ENCODE measurements around the gene ITGB5. TPM values are rescaled to one million over a fixed set of nuclear protein-coding genes. Genes with fewer than 3 reads are reported as not detected.

The ITGB5 gene
- total and polyA plus RNA-seq, 2 experiments from 2014 or later = 103 to 109 TPM

GRCh38 chr3:124767691-124768090, 119.5 kb downstream of the ITGB5 start:
- 98% methylated on average over 6 of the region's 6 CpGs for WGBS (ENCODE audit: low lambda C conversion rate, missing lambda C conversion rate)
- Histone ChIP-seq H3K4me1 (ENCODE audit: insufficient read depth) (peaks cover 32% of the 10 kb centered on the region), H4K20me1 (ENCODE audit: insufficient read depth, poor library complexity, severe bottlenecking) (no peaks in the 10 kb centered on the region), H3K27me3 (no peaks in the 10 kb centered on the region), H2AFZ (no peak overlapping the region), H3K36me3 (replicated peaks; ENCODE audit: insufficient read depth, low read depth) (no peaks in the 10 kb centered on the region), H3K4me2 (no peak overlapping the region), H3K27ac (no peak overlapping the region), H3K4me3 (no peak overlapping the region), H3K9me3 (ENCODE audit: low read depth) (no peaks in the 10 kb centered on the region), H3K79me2 (no peaks in the 10 kb centered on the region), H3K9me2 (replicated peaks; ENCODE audit: insufficient read depth) (no peaks in the 10 kb centered on the region)
- no peak for TF ChIP-seq CTCF (IDR thresholded peaks at IDR 0.05; ENCODE audit: poor library complexity)
- no peak for TF ChIP-seq EZH2phosphoT487 (IDR thresholded peaks at IDR 0.05; ENCODE audit: low read depth, severe bottlenecking, unreplicated experiment)
- no peak for TF ChIP-seq EZH2 (IDR thresholded peaks at IDR 0.05; ENCODE audit: borderline replicate concordance)
- no peak for DNase-seq (ENCODE audit: low spot score)

GRCh38 chr3:124767264-124767663, 119.9 kb downstream of the ITGB5 start:
- H3K9me2 ChIP-seq (replicated peaks; ENCODE audit: insufficient read depth) = no peaks in the 10 kb centered on the region

GRCh38 chr3:124766113-124767095, 120.8 kb downstream of the ITGB5 start:
- H3K79me2 ChIP-seq = no peaks in the 10 kb centered on the region
- H3K9me3 ChIP-seq (ENCODE audit: low read depth) = no peaks in the 10 kb centered on the region
- peaks cover 28% of the 10 kb centered on the region for H3K4me1 ChIP-seq (ENCODE audit: insufficient read depth)
- H4K20me1 ChIP-seq (ENCODE audit: insufficient read depth, poor library complexity, severe bottlenecking) = no peaks in the 10 kb centered on the region
- no peak overlapping the region for H3K4me2 ChIP-seq
- H2AFZ ChIP-seq = no peak overlapping the region
- H3K4me3 ChIP-seq = no peak overlapping the region
- H3K27ac ChIP-seq = no peak overlapping the region
- no peaks in the 10 kb centered on the region for H3K9me2 ChIP-seq (replicated peaks; ENCODE audit: insufficient read depth)
- 88% methylated on average over 16 of the region's 16 CpGs for WGBS (ENCODE audit: low lambda C conversion rate, missing lambda C conversion rate)
- H3K36me3 ChIP-seq (replicated peaks; ENCODE audit: insufficient read depth, low read depth) = no peaks in the 10 kb centered on the region
- DNase-seq (ENCODE audit: low spot score) = no peak
- TF ChIP-seq EZH2 (IDR thresholded peaks at IDR 0.05; ENCODE audit: borderline replicate concordance) (no peak), CTCF (IDR thresholded peaks at IDR 0.05; ENCODE audit: poor library complexity) (no peak), EZH2phosphoT487 (IDR thresholded peaks at IDR 0.05; ENCODE audit: low read depth, severe bottlenecking, unreplicated experiment) (no peak)
- H3K27me3 ChIP-seq = no peaks in the 10 kb centered on the region

More at GRCh38 chr3:124767264-124767663, 119.9 kb downstream of the ITGB5 start:
- 85% methylated on average over 5 of the region's 5 CpGs for WGBS (ENCODE audit: low lambda C conversion rate, missing lambda C conversion rate)
- Histone ChIP-seq H4K20me1 (ENCODE audit: insufficient read depth, poor library complexity, severe bottlenecking) (no peaks in the 10 kb centered on the region), H3K27me3 (no peaks in the 10 kb centered on the region), H3K4me1 (ENCODE audit: insufficient read depth) (peaks cover 29% of the 10 kb centered on the region), H3K9me3 (ENCODE audit: low read depth) (no peaks in the 10 kb centered on the region), H2AFZ (no peak overlapping the region), H3K36me3 (replicated peaks; ENCODE audit: insufficient read depth, low read depth) (no peaks in the 10 kb centered on the region), H3K27ac (no peak overlapping the region), H3K79me2 (no peaks in the 10 kb centered on the region), H3K4me3 (no peak overlapping the region), H3K4me2 (no peak overlapping the region)
- TF ChIP-seq EZH2phosphoT487 (IDR thresholded peaks at IDR 0.05; ENCODE audit: low read depth, severe bottlenecking, unreplicated experiment) (no peak), CTCF (IDR thresholded peaks at IDR 0.05; ENCODE audit: poor library complexity) (no peak), EZH2 (IDR thresholded peaks at IDR 0.05; ENCODE audit: borderline replicate concordance) (no peak)
- no peak for DNase-seq (ENCODE audit: low spot score)

All from hepatocyte (in vitro differentiated cells).